Activated T-cell treated with anti-CD3 and anti-CD28 coated beads, Interleukin-2, amount 50 U/mL, for 72 hours (primary cell): ENCODE measurements around the gene POLR2J. TPM values are rescaled to one million over a fixed set of nuclear protein-coding genes. Genes with fewer than 3 reads are reported as not detected.

Experiments used
- ATAC-seq, 2 donors: fragments of 150-1000 bp; cut with Tn5 transposase; replicated peaks in 1 of 2; 2 replicates each; pipeline ENCODE4 v1.10.0; 2021; ENCODE audit warnings: moderate library complexity in 2 of 2, mild to moderate bottlenecking in 1 of 2
- DNase-seq, 2 donors: peaks; one replicate each; pipeline ENCODE4 v3.0.0; 2021 to 2022; ENCODE audit warnings: mixed read lengths in 1 of 2
- H3K27ac Mint-ChIP-seq: one replicate; pipeline ENCODE4 v1.8.0; 2022; ENCODE audit warnings: mild to moderate bottlenecking, moderate library complexity, mixed read lengths
- H3K27me3 Mint-ChIP-seq: one replicate; pipeline ENCODE4 v1.8.0; 2022; ENCODE audit warnings: low read depth, mixed read lengths
- H3K36me3 Mint-ChIP-seq, 2 donors: one replicate each; pipeline ENCODE4 v1.8.0; 2022; ENCODE audit warnings: mixed read lengths in 2 of 2, mild to moderate bottlenecking in 1 of 2; ENCODE audit not compliant: insufficient read depth in 2 of 2
- H3K4me1 Mint-ChIP-seq: one replicate; pipeline ENCODE4 v1.8.0; 2022; ENCODE audit warnings: low read depth, mixed read lengths
- H3K4me3 Mint-ChIP-seq, 2 donors: one replicate each; pipeline ENCODE4 v1.8.0; 2022; ENCODE audit warnings: mild to moderate bottlenecking in 2 of 2, mixed read lengths in 2 of 2, moderate library complexity in 2 of 2
- H3K9me3 Mint-ChIP-seq, 2 donors: one replicate each; pipeline ENCODE4 v1.8.0; 2022; ENCODE audit warnings: mixed read lengths in 2 of 2
- total RNA-seq, 2 donors: library from RNA; stranded (reverse); gene quantifications; one replicate each; pipeline ENCODE4 v1.2.3, GENCODE V29; 2022

POLR2J gene
- total RNA-seq, 2 donors from 2014 or later: 40.5 to 53.5 TPM

GRCh38 chr7:102452451-102452850 is 26.3 kb downstream of the POLR2J start:
- ATAC-seq: no peak
- no peak overlapping the region for H3K27ac Mint-ChIP-seq

GRCh38 chr7:102451371-102452054 is 27.2 kb downstream of the POLR2J start:
- no peak for ATAC-seq
- no peaks in the 10 kb centered on the region for H3K27me3 Mint-ChIP-seq
- no peak overlapping the region for H3K4me3 Mint-ChIP-seq
- H3K27ac Mint-ChIP-seq: no peak overlapping the region
- H3K36me3 Mint-ChIP-seq: peaks cover 0 to 2% of the 10 kb centered on the region in 2 donors
- no peaks in the 10 kb centered on the region for H3K9me3 Mint-ChIP-seq
- H3K4me1 Mint-ChIP-seq: peaks cover 5% of the 10 kb centered on the region
- DNase-seq: no peak

More at GRCh38 chr7:102452451-102452850, 26.3 kb downstream of the POLR2J start:
- no peaks in the 10 kb centered on the region for H3K9me3 Mint-ChIP-seq
- peaks cover 0 to 2% of the 10 kb centered on the region in 2 donors for H3K36me3 Mint-ChIP-seq
- no peak for DNase-seq
- no peaks in the 10 kb centered on the region for H3K27me3 Mint-ChIP-seq
- H3K4me3 Mint-ChIP-seq: no peak overlapping the region
- H3K4me1 Mint-ChIP-seq: peaks cover 5% of the 10 kb centered on the region

DNA sequence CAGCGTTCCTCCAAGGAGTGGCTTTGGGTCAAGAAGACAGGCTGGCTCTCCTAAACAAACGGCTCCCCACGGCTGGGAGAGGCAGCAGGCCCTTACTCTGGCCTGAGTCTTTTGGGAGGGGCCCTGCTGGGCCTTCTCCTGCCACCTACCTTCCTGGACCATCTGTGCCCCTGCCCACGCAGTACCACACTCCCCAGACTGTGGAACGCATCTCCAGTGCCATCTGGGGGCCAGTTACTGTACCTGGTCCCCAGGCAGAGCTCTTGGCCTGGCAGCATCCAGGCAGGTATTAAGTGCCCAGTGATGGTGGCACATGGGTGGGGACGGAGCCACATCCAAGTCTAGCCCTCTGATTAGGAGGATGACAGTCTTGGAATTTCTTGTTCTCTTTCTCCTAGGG is 28.5 kb downstream of the POLR2J start:
- peaks cover 0 to 3% of the 10 kb centered on the region in 2 donors for H3K36me3 Mint-ChIP-seq
- no peak overlapping the region for H3K27ac Mint-ChIP-seq
- H3K9me3 Mint-ChIP-seq: no peaks in the 10 kb centered on the region
- no peaks in the 10 kb centered on the region for H3K27me3 Mint-ChIP-seq
- H3K4me3 Mint-ChIP-seq: no peak overlapping the region
- DNase-seq: peak; percentile 53 to 56
- H3K4me1 Mint-ChIP-seq: peaks cover 5% of the 10 kb centered on the region
- ATAC-seq: peak; percentile 85 to 86

DNA sequence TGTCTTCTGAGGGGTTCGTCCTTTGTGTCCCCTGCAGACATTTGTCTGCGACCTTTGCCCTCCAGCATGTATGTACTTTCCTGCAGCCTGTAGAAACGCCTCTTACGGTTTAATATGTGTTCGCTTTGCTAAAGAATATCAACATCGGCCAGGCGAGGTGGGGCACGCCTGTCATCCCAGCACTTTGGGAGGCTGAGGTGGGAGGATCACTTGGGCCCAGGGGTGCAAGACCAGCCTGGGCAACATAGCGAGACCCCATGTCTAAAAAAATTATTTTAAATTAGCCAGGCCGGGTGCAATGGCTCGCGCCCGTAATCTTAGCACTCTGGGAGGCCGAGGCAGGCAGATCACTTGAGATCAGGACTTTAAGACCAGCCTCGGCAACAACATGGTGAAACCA is 29.6 kb downstream of the POLR2J start:
- Mint-ChIP-seq H3K36me3 (peaks cover 0 to 6% of the 10 kb centered on the region in 2 donors), H3K4me1 (peaks cover 5% of the 10 kb centered on the region), H3K4me3 (no peak overlapping the region), H3K27me3 (no peaks in the 10 kb centered on the region), H3K27ac (no peak overlapping the region), H3K9me3 (no peaks in the 10 kb centered on the region)
- ATAC-seq (no peak), DNase-seq (no peak)

GRCh38 chr7:102447311-102447710 is 31.4 kb downstream of the POLR2J start:
- Mint-ChIP-seq H3K4me1 (peaks cover 5% of the 10 kb centered on the region), H3K27me3 (no peaks in the 10 kb centered on the region), H3K9me3 (no peaks in the 10 kb centered on the region), H3K36me3 (peaks cover 0 to 6% of the 10 kb centered on the region in 2 donors), H3K4me3 (no peak overlapping the region), H3K27ac (no peak overlapping the region)
- DNase-seq: no peak
- ATAC-seq: no peak

DNA sequence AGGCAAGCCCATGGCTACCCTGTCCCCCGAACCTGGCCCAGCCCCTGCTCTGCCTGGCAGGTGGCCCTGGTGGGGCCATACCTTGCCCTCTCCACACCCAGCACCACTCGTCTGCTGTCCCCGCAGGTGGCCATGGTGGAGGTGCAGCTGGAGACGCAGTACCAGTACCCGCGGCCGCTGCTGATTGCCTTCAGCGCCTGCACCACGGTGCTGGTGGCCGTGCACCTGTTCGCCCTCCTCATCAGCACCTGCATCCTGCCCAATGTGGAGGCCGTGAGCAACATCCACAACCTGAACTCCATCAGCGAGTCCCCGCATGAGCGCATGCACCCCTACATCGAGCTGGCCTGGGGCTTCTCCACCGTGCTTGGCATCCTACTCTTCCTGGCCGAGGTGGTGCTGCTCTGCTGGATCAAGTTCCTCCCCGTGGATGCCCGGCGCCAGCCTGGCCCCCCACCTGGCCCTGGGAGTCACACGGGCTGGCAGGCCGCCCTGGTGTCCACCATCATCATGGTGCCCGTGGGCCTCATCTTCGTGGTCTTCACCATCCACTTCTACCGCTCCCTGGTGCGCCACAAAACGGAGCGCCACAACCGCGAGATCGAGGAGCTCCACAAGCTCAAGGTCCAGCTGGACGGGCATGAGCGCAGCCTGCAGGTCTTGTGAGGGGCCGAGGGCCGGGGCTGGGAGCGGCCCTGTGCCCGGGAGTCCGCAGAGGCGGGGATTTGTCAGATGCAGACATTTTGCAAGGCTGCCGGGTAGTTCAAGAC is 32.1 kb downstream of the POLR2J start:
- Mint-ChIP-seq H3K36me3 (peaks cover 0 to 6% of the 10 kb centered on the region in 2 donors), H3K4me3 (no peak overlapping the region), H3K9me3 (no peaks in the 10 kb centered on the region), H3K27ac (peak overlapping the region; percentile 33), H3K27me3 (no peaks in the 10 kb centered on the region), H3K4me1 (peaks cover 5% of the 10 kb centered on the region)
- no peak for ATAC-seq
- no peak for DNase-seq

- H3K4me3 Mint-ChIP-seq: no peak overlapping the region
- no peaks in the 10 kb centered on the region for H3K27me3 Mint-ChIP-seq
- peak overlapping the region; percentile 33 for H3K27ac Mint-ChIP-seq
- H3K36me3 Mint-ChIP-seq: peaks cover 0 to 6% of the 10 kb centered on the region in 2 donors
- DNase-seq: no peak
- peaks cover 5% of the 10 kb centered on the region for H3K4me1 Mint-ChIP-seq
- no peak for ATAC-seq
- no peaks in the 10 kb centered on the region for H3K9me3 Mint-ChIP-seq
Measured at GRCh38 chr7:102445674-102446071, 33.0 kb downstream of the POLR2J start.

DNA sequence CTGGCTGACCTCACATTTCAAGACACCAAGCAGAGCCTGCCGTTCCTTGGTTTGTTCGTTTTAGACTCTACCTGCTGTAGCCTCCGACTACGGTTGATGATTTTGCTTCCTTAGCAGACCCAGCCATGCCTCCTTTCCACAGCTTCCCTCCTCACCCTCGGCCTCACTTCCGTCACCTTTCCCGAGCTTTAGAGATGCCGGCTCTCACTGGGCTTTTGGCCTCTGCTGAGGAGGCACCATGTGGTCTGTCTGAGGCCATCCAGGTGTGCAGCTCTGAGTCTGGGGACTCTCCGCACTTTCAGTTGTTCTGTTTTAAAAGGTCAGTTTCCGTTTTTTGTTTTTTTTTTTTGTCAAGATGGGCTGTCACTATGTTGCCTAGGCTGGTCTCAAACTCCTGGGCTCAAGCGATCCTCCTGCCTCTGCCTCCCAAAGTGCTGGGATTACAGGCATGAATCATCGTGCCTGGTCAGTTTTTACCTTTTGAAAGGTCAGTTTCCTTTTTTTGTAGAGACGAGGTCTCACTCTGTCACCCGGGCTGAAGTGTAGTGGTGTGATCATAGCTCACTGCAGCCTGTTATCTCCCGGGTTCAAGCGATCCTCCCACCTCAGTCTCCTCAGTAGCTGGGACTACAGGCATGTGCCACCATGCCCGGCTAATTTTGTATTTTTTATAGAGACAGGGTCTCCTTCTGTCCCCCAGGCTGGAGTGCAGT is 33.6 kb downstream of the POLR2J start:
- Mint-ChIP-seq H3K9me3 (no peaks in the 10 kb centered on the region), H3K27me3 (no peaks in the 10 kb centered on the region)
- ATAC-seq: no peak

GRCh38 chr7:102439963-102440795 is 38.5 kb downstream of the POLR2J start:
- H3K27ac Mint-ChIP-seq: no peak overlapping the region
- ATAC-seq: no peak
- no peak for DNase-seq
- peaks cover 5% of the 10 kb centered on the region for H3K4me1 Mint-ChIP-seq
- H3K9me3 Mint-ChIP-seq: no peaks in the 10 kb centered on the region
- no peaks in the 10 kb centered on the region for H3K27me3 Mint-ChIP-seq
- peaks cover 0 to 3% of the 10 kb centered on the region in 2 donors for H3K36me3 Mint-ChIP-seq
- no peak overlapping the region for H3K4me3 Mint-ChIP-seq

More for the DNA sequence above, 33.6 kb downstream of the POLR2J start:
- DNase-seq: no peak
- H3K27ac Mint-ChIP-seq: no peak overlapping the region
- peaks cover under 1% of the 10 kb centered on the region for H3K4me1 Mint-ChIP-seq
- H3K36me3 Mint-ChIP-seq: peaks cover 0 to 6% of the 10 kb centered on the region in 2 donors
- no peak overlapping the region for H3K4me3 Mint-ChIP-seq

DNA sequence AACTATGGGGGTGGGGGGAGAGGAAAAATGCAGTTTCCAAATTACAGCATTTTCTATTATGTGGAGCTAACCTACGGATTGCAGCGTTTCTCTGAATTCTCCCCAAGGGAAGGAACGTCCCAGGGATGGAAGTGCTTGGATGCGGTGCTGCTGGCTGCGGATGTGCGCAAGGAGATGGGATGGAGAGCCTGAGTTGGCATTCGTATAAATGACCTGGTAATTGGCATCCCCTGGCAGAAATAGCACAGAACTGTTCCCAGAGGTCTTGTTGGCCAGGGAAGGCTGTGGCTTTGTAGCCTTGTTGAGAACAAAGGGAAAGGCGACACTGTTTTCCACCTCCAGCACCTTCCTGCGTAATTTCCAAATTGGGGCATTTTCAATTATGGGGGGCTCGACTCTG is 42.6 kb downstream of the POLR2J start:
- Mint-ChIP-seq H3K27ac (no peak overlapping the region), H3K36me3 (no peaks in the 10 kb centered on the region), H3K4me1 (peaks cover 33% of the 10 kb centered on the region), H3K4me3 (no peak overlapping the region), H3K9me3 (no peaks in the 10 kb centered on the region), H3K27me3 (no peaks in the 10 kb centered on the region)
- ATAC-seq: no peak
- DNase-seq: no peak

- Mint-ChIP-seq H3K9me3 (no peaks in the 10 kb centered on the region), H3K4me3 (peak overlapping the region; percentile 73 to 81), H3K27me3 (no peaks in the 10 kb centered on the region), H3K36me3 (peaks cover 0 to 4% of the 10 kb centered on the region in 2 donors), H3K27ac (peak overlapping the region; percentile 45), H3K4me1 (peaks cover 53% of the 10 kb centered on the region)
- DNase-seq (no peak), ATAC-seq (peak; percentile 8 to 12)
Measured at GRCh38 chr7:102434039-102434486, 44.7 kb downstream of the POLR2J start.

GRCh38 chr7:102433219-102434038 is 45.3 kb downstream of the POLR2J start, which contains the start of gene ORAI2:
ORAI2 (plus strand) TSS chr7:102433575; CDS start chr7:102438957, 5,382 bp downstream.
- no peaks in the 10 kb centered on the region for H3K9me3 Mint-ChIP-seq
- H3K27ac Mint-ChIP-seq: peak within 1 kb of the TSS; percentile 80
- H3K36me3 Mint-ChIP-seq: peaks cover 0 to 4% of the 10 kb centered on the region in 2 donors
- no peaks in the 10 kb centered on the region for H3K27me3 Mint-ChIP-seq
- ATAC-seq: peak; percentile 74 to 79
- H3K4me3 Mint-ChIP-seq: peak within 1 kb of the TSS; percentile 78 to 81
- peaks cover 55% of the 10 kb centered on the region for H3K4me1 Mint-ChIP-seq
- DNase-seq: peak; percentile 88 to 91
